Cardiac muscle cell (in vitro differentiated cells and primary cell): ENCODE results near the gene HOXA7. TPM values are rescaled to one million over a fixed set of nuclear protein-coding genes. Genes with fewer than 3 reads are reported as not detected.

Source experiments
- DNase-seq, 2 donors: peaks; one replicate each; pipeline versions ENCODE4 v3.0.0 to v3.0.0-alpha.2; 2010 to 2017; ENCODE audit warnings: low read depth in 1 of 2, low spot score in 1 of 2
- H3K27ac ChIP-seq: fragments of 200-600 bp; sonication (generic); 2 replicates; pipeline ENCODE4 v1.5.1; 2016
- H3K27me3 ChIP-seq: fragments of 200-600 bp; sonication (generic); 2 replicates; pipeline ENCODE4 v1.6.0; 2016; ENCODE audit warnings: control low read depth
- H3K36me3 ChIP-seq: fragments of 200-600 bp; sonication (generic); 2 replicates; pipeline ENCODE4 v1.5.1; 2016; ENCODE audit warnings: control low read depth
- H3K4me1 ChIP-seq: fragments of 200-600 bp; sonication (generic); 2 replicates; pipeline ENCODE4 v1.8.1; 2017; ENCODE audit warnings: low read depth, mild to moderate bottlenecking, mixed run types
- H3K4me3 ChIP-seq: fragments of 200-600 bp; sonication (generic); 2 replicates; pipeline ENCODE4 v1.5.1; 2016; ENCODE audit warnings: mild to moderate bottlenecking
- H3K9me3 ChIP-seq: fragments of 200-600 bp; sonication (generic); 2 replicates; pipeline ENCODE4 v1.5.1; 2017; ENCODE audit warnings: low read depth, mild to moderate bottlenecking, control low read depth
- CTCF ChIP-seq: IDR thresholded peaks from 2 replicates; pipeline ENCODE4 v1.5.1; 2012; ENCODE audit warnings: low read depth, mild to moderate bottlenecking, low read length
- polyA plus RNA-seq: library from polyadenylated mRNA; unstranded; fragments of >200 nt; fragmentation: Nextera tagmentation; extraction: Ambion mirVana; gene quantifications from 2 replicates; pipeline ENCODE4 v1.2.1, GENCODE V29; 2016
- total RNA-seq: library from RNA; depleted of rRNA; stranded (reverse); fragments of >200 nt; gene quantifications from 2 replicates; pipeline ENCODE4 v1.2.3, GENCODE V29; 2016

The HOXA7 gene
- total and polyA plus RNA-seq, 2 experiments from 2014 or later = not detected

GRCh38 chr7:27132978-27133377 lies 23.5 kb downstream of the HOXA7 start:
- no peak overlapping the region for H3K27ac ChIP-seq
- no peak for TF ChIP-seq CTCF
- H3K27me3 ChIP-seq = peaks cover 100% of the 10 kb centered on the region
- DNase-seq = no peak
- H3K4me1 ChIP-seq = no peaks in the 10 kb centered on the region
- H3K36me3 ChIP-seq = no peaks in the 10 kb centered on the region
- H3K4me3 ChIP-seq = no peak overlapping the region
- H3K9me3 ChIP-seq = no peaks in the 10 kb centered on the region

GRCh38 chr7:27132214-27132613 lies 24.3 kb downstream of the HOXA7 start:
- DNase-seq = no peak
- H3K27ac ChIP-seq = no peak overlapping the region
- peaks cover 100% of the 10 kb centered on the region for H3K27me3 ChIP-seq
- no peaks in the 10 kb centered on the region for H3K36me3 ChIP-seq
- no peak overlapping the region for H3K4me3 ChIP-seq
- TF ChIP-seq CTCF = no peak
- no peaks in the 10 kb centered on the region for H3K9me3 ChIP-seq
- H3K4me1 ChIP-seq = no peaks in the 10 kb centered on the region

- Histone ChIP-seq H3K36me3 (no peaks in the 10 kb centered on the region), H3K27me3 (peaks cover 100% of the 10 kb centered on the region), H3K9me3 (no peaks in the 10 kb centered on the region), H3K4me3 (peak overlapping the region; percentile 30), H3K27ac (no peak overlapping the region), H3K4me1 (no peaks in the 10 kb centered on the region)
- TF ChIP-seq CTCF = no peak
- DNase-seq = no peak
These were observed 25.1 kb downstream of the HOXA7 start for GRCh38 chr7:27131390-27131819.

- Histone ChIP-seq H3K9me3 (no peaks in the 10 kb centered on the region), H3K27me3 (peaks cover 100% of the 10 kb centered on the region), H3K27ac (no peak within 1 kb of the TSS), H3K4me1 (no peaks in the 10 kb centered on the region), H3K36me3 (no peaks in the 10 kb centered on the region), H3K4me3 (peak within 1 kb of the TSS; percentile 30)
- DNase-seq = peak; percentile 49 to 50
- TF ChIP-seq CTCF = no peak
These were observed 25.7 kb downstream of the HOXA7 start, which contains the start of gene HOXA4 for GRCh38 chr7:27130540-27131389. HOXA4 (minus strand) TSS chr7:27130757; CDS start chr7:27130733, 24 bp downstream.

GRCh38 chr7:27129729-27130539 lies 26.5 kb downstream of the HOXA7 start:
- Histone ChIP-seq H3K27me3 (peaks cover 100% of the 10 kb centered on the region), H3K4me1 (no peaks in the 10 kb centered on the region), H3K27ac (no peak overlapping the region), H3K4me3 (peak overlapping the region; percentile 30), H3K36me3 (no peaks in the 10 kb centered on the region), H3K9me3 (no peaks in the 10 kb centered on the region)
- no peak for DNase-seq
- no peak for TF ChIP-seq CTCF
